ENCODE data around the gene ATXN10.

Gene ATXN10

DNA sequence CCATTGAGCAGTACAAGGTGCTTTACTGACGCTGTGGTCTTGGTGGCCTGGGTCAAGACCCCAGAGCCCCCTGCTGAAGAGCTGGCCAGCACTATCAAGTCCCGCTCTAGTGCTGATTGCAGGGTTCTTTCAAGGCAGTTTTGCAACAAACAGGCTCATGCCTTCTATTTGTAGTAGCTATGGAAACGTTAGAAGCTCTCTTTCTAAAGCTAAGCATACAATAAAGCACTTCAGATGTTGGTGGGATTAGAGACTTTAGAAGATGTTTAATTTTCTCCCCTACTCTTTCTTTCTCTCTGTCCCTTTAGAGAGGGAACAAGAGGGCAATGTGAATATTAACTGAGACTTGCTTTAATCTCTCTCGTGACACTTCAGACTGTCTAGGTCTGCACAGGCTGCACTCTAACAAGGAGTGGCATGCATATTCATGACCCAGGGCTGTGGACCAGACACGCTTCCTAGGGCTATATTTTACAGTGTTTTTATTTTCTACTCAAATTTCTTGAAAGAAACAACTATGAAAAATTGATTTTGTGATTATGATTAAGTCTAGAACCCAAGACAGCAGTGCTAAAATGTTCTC is 166.8 kb downstream of the ATXN10 start:
- Histone ChIP-seq H3K27me3 (ENCODE audit: insufficient read depth, low read length, poor library complexity) (no peaks in the 10 kb centered on the region), H3K4me1 (ENCODE audit: insufficient read depth, low read length) (no peaks in the 10 kb centered on the region), H3K4me3 (ENCODE audit: low read depth in 1 of 2, low read length in 2 of 2) (no peak overlapping the region), H3K4me2 (ENCODE audit: insufficient read depth, low read length) (no peak overlapping the region), H2AFZ (ENCODE audit: low read depth, low read length) (no peak overlapping the region), H3K9me3 (ENCODE audit: insufficient read depth, low read length, severe bottlenecking) (no peaks in the 10 kb centered on the region), H3K9ac (ENCODE audit: low read depth, low read length) (no peak overlapping the region), H3K79me2 (ENCODE audit: insufficient read depth, low read length) (no peaks in the 10 kb centered on the region), H3K36me3 (ENCODE audit: insufficient read depth, low read length) (peaks cover 41% of the 10 kb centered on the region; the same call in 1 of the 2 replicates), H4K20me1 (ENCODE audit: insufficient read depth, low read length) (peaks cover 26% of the 10 kb centered on the region; the same call in 1 of the 2 replicates), H3K27ac (ENCODE audit: low read length) (no peak overlapping the region)
- DNase-seq (no peak), ATAC-seq (ENCODE audit: insufficient read depth, low read depth) (no peak)
- TF ChIP-seq, protein P1, sequence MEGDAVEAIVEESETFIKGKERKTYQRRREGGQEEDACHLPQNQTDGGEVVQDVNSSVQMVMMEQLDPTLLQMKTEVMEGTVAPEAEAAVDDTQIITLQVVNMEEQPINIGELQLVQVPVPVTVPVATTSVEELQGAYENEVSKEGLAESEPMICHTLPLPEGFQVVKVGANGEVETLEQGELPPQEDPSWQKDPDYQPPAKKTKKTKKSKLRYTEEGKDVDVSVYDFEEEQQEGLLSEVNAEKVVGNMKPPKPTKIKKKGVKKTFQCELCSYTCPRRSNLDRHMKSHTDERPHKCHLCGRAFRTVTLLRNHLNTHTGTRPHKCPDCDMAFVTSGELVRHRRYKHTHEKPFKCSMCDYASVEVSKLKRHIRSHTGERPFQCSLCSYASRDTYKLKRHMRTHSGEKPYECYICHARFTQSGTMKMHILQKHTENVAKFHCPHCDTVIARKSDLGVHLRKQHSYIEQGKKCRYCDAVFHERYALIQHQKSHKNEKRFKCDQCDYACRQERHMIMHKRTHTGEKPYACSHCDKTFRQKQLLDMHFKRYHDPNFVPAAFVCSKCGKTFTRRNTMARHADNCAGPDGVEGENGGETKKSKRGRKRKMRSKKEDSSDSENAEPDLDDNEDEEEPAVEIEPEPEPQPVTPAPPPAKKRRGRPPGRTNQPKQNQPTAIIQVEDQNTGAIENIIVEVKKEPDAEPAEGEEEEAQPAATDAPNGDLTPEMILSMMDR (IDR thresholded peaks at IDR 0.05; ENCODE audit: borderline replicate concordance, extremely low read depth, low read length, poor library complexity, severe bottlenecking), result no peak
- no peak for TF ChIP-seq EZH2 (IDR thresholded peaks at IDR 0.05; ENCODE audit: borderline replicate concordance, low read depth, low read length, severe bottlenecking)

DNA sequence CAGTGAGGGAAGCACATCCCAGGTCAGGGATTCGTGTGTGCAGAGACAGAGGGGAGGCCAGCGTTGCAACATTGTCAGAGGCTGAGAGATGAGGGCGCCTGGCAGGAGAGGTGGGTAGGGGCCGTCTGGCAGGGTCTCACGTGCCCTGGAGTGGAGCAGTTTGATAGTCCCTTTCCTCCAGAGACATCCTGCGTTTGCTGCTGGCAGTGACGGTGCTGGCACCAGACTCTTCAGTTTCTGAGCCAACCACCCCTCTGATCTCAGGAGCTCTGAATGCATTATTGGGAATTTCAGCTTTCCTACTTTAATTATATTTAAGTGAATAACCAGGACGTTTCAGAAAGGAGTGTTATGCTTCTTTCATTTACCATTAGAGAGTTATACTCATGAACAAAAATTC is 168.8 kb downstream of the ATXN10 start:
- no peak overlapping the region for H3K9ac ChIP-seq (ENCODE audit: low read depth, low read length)
- no peak overlapping the region for H3K27ac ChIP-seq (ENCODE audit: low read length)
- DNase-seq (no peak), ATAC-seq (ENCODE audit: insufficient read depth, low read depth) (no peak)
- no peaks in the 10 kb centered on the region for H3K4me1 ChIP-seq (ENCODE audit: insufficient read depth, low read length)
- H3K27me3 ChIP-seq (ENCODE audit: insufficient read depth, low read length, poor library complexity), result no peaks in the 10 kb centered on the region
- H3K4me3 ChIP-seq (ENCODE audit: low read depth in 1 of 2, low read length in 2 of 2), result no peak overlapping the region
- H3K79me2 ChIP-seq (ENCODE audit: insufficient read depth, low read length), result no peaks in the 10 kb centered on the region
- peaks cover 43% of the 10 kb centered on the region for H3K36me3 ChIP-seq (ENCODE audit: insufficient read depth, low read length)
- no peak for TF ChIP-seq EZH2 (IDR thresholded peaks at IDR 0.05; ENCODE audit: borderline replicate concordance, low read depth, low read length, severe bottlenecking)
- TF ChIP-seq, protein P1 (IDR thresholded peaks at IDR 0.05; ENCODE audit: borderline replicate concordance, extremely low read depth, low read length, poor library complexity, severe bottlenecking), result no peak
- no peaks in the 10 kb centered on the region for H3K9me3 ChIP-seq (ENCODE audit: insufficient read depth, low read length, severe bottlenecking)
- no peak overlapping the region for H2AFZ ChIP-seq (ENCODE audit: low read depth, low read length)
- H4K20me1 ChIP-seq (ENCODE audit: insufficient read depth, low read length), result peaks cover 12% of the 10 kb centered on the region; the same call in 1 of the 2 replicates
- H3K4me2 ChIP-seq (ENCODE audit: insufficient read depth, low read length), result no peak overlapping the region

DNA sequence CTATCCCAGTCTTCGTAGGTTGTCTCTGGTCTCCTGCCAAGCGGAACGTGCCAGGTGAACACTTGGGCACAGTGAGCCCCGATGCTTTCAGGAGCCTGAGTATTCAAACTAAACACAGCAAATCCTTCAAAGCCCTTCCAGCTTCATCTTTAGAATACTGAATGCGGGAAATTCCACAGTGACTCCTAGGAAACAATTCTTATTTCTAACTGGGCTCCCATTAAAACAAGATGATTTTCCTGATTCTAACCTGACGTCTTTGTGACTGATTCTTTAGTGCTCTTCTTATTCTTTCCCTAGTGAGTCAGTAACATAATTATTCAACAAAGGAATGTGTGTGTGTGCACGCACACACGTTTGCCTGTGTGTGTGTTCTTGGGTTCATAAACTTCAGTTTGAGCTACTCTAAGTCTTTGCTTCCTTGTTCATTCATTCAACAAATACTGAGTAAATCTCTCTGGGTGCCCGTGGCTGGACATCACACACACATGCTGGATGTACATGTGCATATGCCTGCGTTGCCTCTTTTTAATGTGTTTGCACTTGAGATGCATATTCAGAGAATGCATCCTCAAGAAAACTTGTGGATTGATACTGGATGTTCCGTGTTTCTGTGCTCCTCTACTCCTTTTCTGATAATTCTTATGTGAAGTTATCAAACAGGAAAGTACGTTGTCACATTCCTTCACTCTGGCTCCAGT is 170.8 kb downstream of the ATXN10 start:
- Histone ChIP-seq H3K36me3 (ENCODE audit: insufficient read depth, low read length) (peaks cover 51% of the 10 kb centered on the region), H3K27me3 (ENCODE audit: insufficient read depth, low read length, poor library complexity) (no peaks in the 10 kb centered on the region), H3K4me1 (ENCODE audit: insufficient read depth, low read length) (no peaks in the 10 kb centered on the region), H3K9ac (ENCODE audit: low read depth, low read length) (no peak overlapping the region), H3K79me2 (ENCODE audit: insufficient read depth, low read length) (no peaks in the 10 kb centered on the region), H3K27ac (ENCODE audit: low read length) (no peak overlapping the region), H3K4me2 (ENCODE audit: insufficient read depth, low read length) (no peak overlapping the region), H2AFZ (ENCODE audit: low read depth, low read length) (no peak overlapping the region), H3K4me3 (ENCODE audit: low read depth in 1 of 2, low read length in 2 of 2) (no peak overlapping the region), H3K9me3 (ENCODE audit: insufficient read depth, low read length, severe bottlenecking) (no peaks in the 10 kb centered on the region), H4K20me1 (ENCODE audit: insufficient read depth, low read length) (peaks cover 12% of the 10 kb centered on the region; the same call in 1 of the 2 replicates)
- DNase-seq, result no peak
- ATAC-seq (ENCODE audit: insufficient read depth, low read depth), result no peak
- TF ChIP-seq, protein P1 (IDR thresholded peaks at IDR 0.05; ENCODE audit: borderline replicate concordance, extremely low read depth, low read length, poor library complexity, severe bottlenecking), result no peak
- TF ChIP-seq EZH2 (IDR thresholded peaks at IDR 0.05; ENCODE audit: borderline replicate concordance, low read depth, low read length, severe bottlenecking), result no peak
